Liver (tissue), 9 donors: ENCODE measurements around the gene PYGL. TPM values are rescaled to one million over a fixed set of nuclear protein-coding genes. Genes with fewer than 3 reads are reported as not detected.

Source experiments
- DNase-seq: peaks from one replicate; pipeline ENCODE4 v3.0.0-alpha.2; 2017; ENCODE audit warnings: low spot score
- H3K27ac ChIP-seq, 2 donors: one replicate each; pipeline ENCODE4 v1.7.0; 2013; ENCODE audit warnings: inconsistent platforms in 2 of 2, low read length in 2 of 2, control low read depth in 1 of 2, low read depth in 1 of 2, mild to moderate bottlenecking in 1 of 2
- H3K27me3 ChIP-seq, 4 donors: one replicate each; pipeline versions ENCODE4 v1.6.1 to v1.7.0; 2013; ENCODE audit warnings: low read length in 3 of 4, inconsistent platforms in 1 of 4, mild to moderate bottlenecking in 1 of 4, moderate library complexity in 1 of 4; ENCODE audit not compliant: control insufficient read depth in 4 of 4, insufficient read depth in 4 of 4
- H3K36me3 ChIP-seq, 4 donors: one replicate each; pipeline versions ENCODE4 v1.6.1 to v1.7.0; 2013; ENCODE audit warnings: low read length in 3 of 4, mild to moderate bottlenecking in 3 of 4, low read depth in 1 of 4, moderate library complexity in 1 of 4; ENCODE audit not compliant: control insufficient read depth in 4 of 4, insufficient read depth in 3 of 4
- H3K4me1 ChIP-seq, 4 donors: one replicate each; pipeline versions ENCODE4 v1.6.1 to v1.7.0; 2013; ENCODE audit warnings: low read length in 3 of 4, mild to moderate bottlenecking in 3 of 4, moderate library complexity in 1 of 4; ENCODE audit not compliant: control insufficient read depth in 4 of 4, insufficient read depth in 4 of 4
- H3K4me3 ChIP-seq, 3 donors: one replicate each; pipeline versions ENCODE4 v1.6.1 to v1.7.0; 2013; ENCODE audit warnings: low read length in 3 of 3, control low read depth in 1 of 3, low read depth in 1 of 3, mild to moderate bottlenecking in 1 of 3
- H3K9ac ChIP-seq, 2 donors: one replicate each; pipeline ENCODE4 v1.7.0; 2013; ENCODE audit warnings: low read length in 2 of 2, mild to moderate bottlenecking in 2 of 2, moderate library complexity in 2 of 2, control low read depth in 1 of 2, low read depth in 1 of 2
- H3K9me3 ChIP-seq, 4 donors: one replicate each; pipeline versions ENCODE4 v1.6.1 to v1.7.0; 2013; ENCODE audit warnings: low read length in 3 of 4; ENCODE audit not compliant: control insufficient read depth in 4 of 4
- ATF3 ChIP-seq: IDR thresholded peaks from 2 replicates; pipeline ENCODE4 v1.6.1; 2016; ENCODE audit warnings: antibody characterized with exemption
- CTCF ChIP-seq: fragments of 150-350 bp; IDR thresholded peaks from 2 replicates; pipeline ENCODE4 v1.5.1; 2017; ENCODE audit warnings: improper control_type of control experiment, low read depth, low read length; ENCODE audit not compliant: missing input control
- EGR1 ChIP-seq, 2 donors: IDR thresholded peaks; 2 replicates each; pipeline ENCODE4 v1.6.1; 2016 to 2018; ENCODE audit warnings: antibody characterized with exemption in 2 of 2, low read depth in 2 of 2
- FOXA1 ChIP-seq: IDR thresholded peaks from 2 replicates; pipeline ENCODE4 v1.6.1; 2016; ENCODE audit warnings: antibody characterized with exemption
- FOXA2 ChIP-seq: IDR thresholded peaks from 2 replicates; pipeline ENCODE4 v1.6.1; 2016; ENCODE audit warnings: antibody characterized with exemption
- GABPA ChIP-seq, 2 donors: IDR thresholded peaks in 1 of 2; conservative IDR thresholded peaks in 1 of 2; 2 replicates each; pipeline ENCODE4 v1.6.1; 2016; ENCODE audit warnings: antibody characterized with exemption in 2 of 2, mild to moderate bottlenecking in 1 of 2, moderate library complexity in 1 of 2
- HNF4A ChIP-seq, 2 donors: conservative IDR thresholded peaks; 2 replicates each; pipeline ENCODE4 v1.6.1; 2016; ENCODE audit warnings: antibody characterized with exemption in 2 of 2, mild to moderate bottlenecking in 2 of 2
- HNF4G ChIP-seq: IDR thresholded peaks from 2 replicates; pipeline ENCODE4 v1.6.1; 2016; ENCODE audit warnings: antibody characterized with exemption
- JUND ChIP-seq, 2 donors: IDR thresholded peaks; 2 replicates each; pipeline ENCODE4 v1.6.1; 2016; ENCODE audit warnings: antibody characterized with exemption in 2 of 2
- NR2F2 ChIP-seq: IDR thresholded peaks from 2 replicates; pipeline ENCODE4 v1.6.1; 2016; ENCODE audit warnings: antibody characterized with exemption
- RAD21 ChIP-seq, 2 donors: IDR thresholded peaks; 2 replicates each; pipeline ENCODE4 v1.6.1; 2016; ENCODE audit warnings: antibody characterized with exemption in 2 of 2, mild to moderate bottlenecking in 2 of 2
- RXRA ChIP-seq, 2 donors: IDR thresholded peaks; 2 replicates each; pipeline ENCODE4 v1.6.1; 2017 to 2018; ENCODE audit warnings: antibody characterized with exemption in 2 of 2, mild to moderate bottlenecking in 1 of 2
- SP1 ChIP-seq: IDR thresholded peaks from 2 replicates; pipeline ENCODE4 v1.6.1; 2018; ENCODE audit warnings: antibody characterized with exemption, mild to moderate bottlenecking
- TAF1 ChIP-seq: conservative IDR thresholded peaks from 2 replicates; pipeline ENCODE4 v1.6.1; 2016; ENCODE audit warnings: antibody characterized with exemption, mild to moderate bottlenecking
- YY1 ChIP-seq: IDR thresholded peaks from 2 replicates; pipeline ENCODE4 v1.6.1; 2016; ENCODE audit warnings: antibody characterized with exemption, mild to moderate bottlenecking
- whole genome bisulfite sequencing: extraction: QIAGEN DNeasy Blood & Tissue Kit; methylation state at CpG from one replicate; pipeline ENCODE4 v1.1.7; 2013; 5-methylcytosine and 5-hydroxymethylcytosine counted together
- polyA plus RNA-seq, 2 donors: library from polyadenylated mRNA; stranded (reverse) in 1 of 2; unstranded in 1 of 2; fragments of 200-250 nt in 1 of 2; fragments of >200 nt in 1 of 2; fragmentation: Nextera tagmentation in 1 of 2; extraction: Ambion mirVana in 1 of 2; gene quantifications; one replicate each; pipeline versions ENCODE4 v1.2.1 to v1.2.3, GENCODE V29; 2013 to 2015
- total RNA-seq, 2 donors: library from RNA; depleted of rRNA; stranded (reverse); fragments of >200 nt; gene quantifications; one replicate each; pipeline ENCODE4 v1.2.3, GENCODE V29; 2014
- TF ChIP-seq, protein P1 (sequence below): IDR thresholded peaks from 2 replicates; pipeline ENCODE4 v1.6.1; 2016; ENCODE audit warnings: antibody characterized with exemption, mild to moderate bottlenecking
- TF ChIP-seq, protein P2 (sequence below): IDR thresholded peaks from 2 replicates; pipeline ENCODE4 v1.6.1; 2016; ENCODE audit warnings: antibody characterized with exemption
- TF ChIP-seq, protein P3 (sequence below): IDR thresholded peaks from 2 replicates; pipeline ENCODE4 v1.6.1; 2016; ENCODE audit warnings: antibody characterized with exemption
- donor health status: healthy.
- donor health status: healthy.
- donor health status: healthy.
- donor health status: healthy.
- donor health status: healthy.

Gene PYGL
- total and polyA plus RNA-seq, 4 donors, result 53.0 to 109 (median 86.3) TPM

DNA sequence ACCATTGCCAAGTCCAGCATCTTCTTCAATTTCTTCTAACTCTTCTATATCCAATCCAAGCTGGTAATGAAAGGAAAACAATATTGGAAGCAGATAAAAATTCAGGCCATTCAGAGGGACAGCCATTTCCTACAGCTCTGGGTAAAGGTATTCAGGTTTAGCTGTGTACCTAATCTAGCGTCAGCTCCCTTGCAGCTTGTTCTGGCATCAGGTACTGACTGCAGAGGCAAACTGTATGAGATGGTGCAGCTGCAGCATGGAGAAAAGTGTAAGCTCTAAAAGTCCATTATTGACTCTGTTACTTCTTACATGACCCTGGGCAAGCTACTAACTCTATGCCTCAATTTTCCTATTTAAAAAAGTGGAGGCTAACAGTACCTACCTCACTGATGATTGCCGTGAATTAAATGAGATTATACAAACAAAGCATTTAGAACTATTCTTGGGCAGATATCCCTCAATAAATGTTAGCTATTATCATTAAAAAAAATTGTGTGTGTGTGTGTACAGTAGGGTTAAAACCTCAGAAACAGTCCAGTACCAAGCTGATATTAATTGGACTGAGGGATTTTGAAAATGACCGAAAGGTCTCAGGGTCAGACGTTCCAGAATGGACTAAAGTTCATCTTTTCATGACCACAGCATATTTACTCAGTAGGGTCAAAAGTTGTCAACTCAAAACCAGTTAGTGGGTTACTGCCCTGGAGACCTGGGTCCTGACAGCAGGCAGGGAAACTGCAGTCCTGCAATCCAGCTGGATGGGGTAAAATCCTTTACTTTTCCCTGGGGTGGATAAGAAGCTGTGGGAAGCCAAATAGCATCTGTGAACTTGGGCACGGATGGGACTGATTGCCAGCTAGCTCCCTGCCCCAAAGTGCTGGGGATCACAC lies 8.9 kb downstream of the PYGL start:
- no peak overlapping the region for H3K9ac ChIP-seq
- H3K27ac ChIP-seq, result peak overlapping the region; percentile 75 to 81
- H3K36me3 ChIP-seq, result peaks cover 0 to 26% (median 20%) of the 10 kb centered on the region in 4 donors
- H3K9me3 ChIP-seq, result no peaks in the 10 kb centered on the region
- no peaks in the 10 kb centered on the region for H3K27me3 ChIP-seq
- peak overlapping the region in 2 of 3 donors; percentile 27 to 28 for H3K4me3 ChIP-seq
- peaks cover 14 to 66% (median 64%) of the 10 kb centered on the region in 4 donors for H3K4me1 ChIP-seq
- no peak for DNase-seq
- WGBS, result 27% methylated on average over 5 of the region's 5 CpGs
- TF ChIP-seq ATF3 (no peak), GABPA (IDR thresholded peaks at IDR 0.05 in 1 of 2, conservative IDR thresholded peaks at IDR 0.05 in 1 of 2) (peak in 1 of 2 donors; percentile 45), EGR1 (IDR thresholded peaks at IDR 0.05; ENCODE audit: low read depth in 2 of 2) (peak; percentile 9 to 38), RAD21 (IDR thresholded peaks at IDR 0.05) (peak; percentile 24 to 31), NR2F2 (peak; percentile 96), TAF1 (no peak), HNF4A (conservative IDR thresholded peaks at IDR 0.05) (peak; percentile 97), HNF4G (peak; percentile 90), RXRA (IDR thresholded peaks at IDR 0.05) (peak; percentile 99), SP1 (peak; percentile 97), YY1 (peak; percentile 61), FOXA2 (peak; percentile 99), JUND (IDR thresholded peaks at IDR 0.05) (peak; percentile 69 to 78), CTCF (no peak), FOXA1 (peak; percentile 95)
- TF ChIP-seq, protein P1, sequence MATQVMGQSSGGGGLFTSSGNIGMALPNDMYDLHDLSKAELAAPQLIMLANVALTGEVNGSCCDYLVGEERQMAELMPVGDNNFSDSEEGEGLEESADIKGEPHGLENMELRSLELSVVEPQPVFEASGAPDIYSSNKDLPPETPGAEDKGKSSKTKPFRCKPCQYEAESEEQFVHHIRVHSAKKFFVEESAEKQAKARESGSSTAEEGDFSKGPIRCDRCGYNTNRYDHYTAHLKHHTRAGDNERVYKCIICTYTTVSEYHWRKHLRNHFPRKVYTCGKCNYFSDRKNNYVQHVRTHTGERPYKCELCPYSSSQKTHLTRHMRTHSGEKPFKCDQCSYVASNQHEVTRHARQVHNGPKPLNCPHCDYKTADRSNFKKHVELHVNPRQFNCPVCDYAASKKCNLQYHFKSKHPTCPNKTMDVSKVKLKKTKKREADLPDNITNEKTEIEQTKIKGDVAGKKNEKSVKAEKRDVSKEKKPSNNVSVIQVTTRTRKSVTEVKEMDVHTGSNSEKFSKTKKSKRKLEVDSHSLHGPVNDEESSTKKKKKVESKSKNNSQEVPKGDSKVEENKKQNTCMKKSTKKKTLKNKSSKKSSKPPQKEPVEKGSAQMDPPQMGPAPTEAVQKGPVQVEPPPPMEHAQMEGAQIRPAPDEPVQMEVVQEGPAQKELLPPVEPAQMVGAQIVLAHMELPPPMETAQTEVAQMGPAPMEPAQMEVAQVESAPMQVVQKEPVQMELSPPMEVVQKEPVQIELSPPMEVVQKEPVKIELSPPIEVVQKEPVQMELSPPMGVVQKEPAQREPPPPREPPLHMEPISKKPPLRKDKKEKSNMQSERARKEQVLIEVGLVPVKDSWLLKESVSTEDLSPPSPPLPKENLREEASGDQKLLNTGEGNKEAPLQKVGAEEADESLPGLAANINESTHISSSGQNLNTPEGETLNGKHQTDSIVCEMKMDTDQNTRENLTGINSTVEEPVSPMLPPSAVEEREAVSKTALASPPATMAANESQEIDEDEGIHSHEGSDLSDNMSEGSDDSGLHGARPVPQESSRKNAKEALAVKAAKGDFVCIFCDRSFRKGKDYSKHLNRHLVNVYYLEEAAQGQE, result peak; percentile 79
- TF ChIP-seq, protein P2, sequence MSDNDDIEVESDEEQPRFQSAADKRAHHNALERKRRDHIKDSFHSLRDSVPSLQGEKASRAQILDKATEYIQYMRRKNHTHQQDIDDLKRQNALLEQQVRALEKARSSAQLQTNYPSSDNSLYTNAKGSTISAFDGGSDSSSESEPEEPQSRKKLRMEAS, result peak; percentile 59
- TF ChIP-seq, protein P3, sequence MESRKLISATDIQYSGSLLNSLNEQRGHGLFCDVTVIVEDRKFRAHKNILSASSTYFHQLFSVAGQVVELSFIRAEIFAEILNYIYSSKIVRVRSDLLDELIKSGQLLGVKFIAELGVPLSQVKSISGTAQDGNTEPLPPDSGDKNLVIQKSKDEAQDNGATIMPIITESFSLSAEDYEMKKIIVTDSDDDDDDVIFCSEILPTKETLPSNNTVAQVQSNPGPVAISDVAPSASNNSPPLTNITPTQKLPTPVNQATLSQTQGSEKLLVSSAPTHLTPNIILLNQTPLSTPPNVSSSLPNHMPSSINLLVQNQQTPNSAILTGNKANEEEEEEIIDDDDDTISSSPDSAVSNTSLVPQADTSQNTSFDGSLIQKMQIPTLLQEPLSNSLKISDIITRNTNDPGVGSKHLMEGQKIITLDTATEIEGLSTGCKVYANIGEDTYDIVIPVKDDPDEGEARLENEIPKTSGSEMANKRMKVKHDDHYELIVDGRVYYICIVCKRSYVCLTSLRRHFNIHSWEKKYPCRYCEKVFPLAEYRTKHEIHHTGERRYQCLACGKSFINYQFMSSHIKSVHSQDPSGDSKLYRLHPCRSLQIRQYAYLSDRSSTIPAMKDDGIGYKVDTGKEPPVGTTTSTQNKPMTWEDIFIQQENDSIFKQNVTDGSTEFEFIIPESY, result peak; percentile 64
